NB4 (cell line): ENCODE results near the gene PRR9.

Experiments
- MYC ChIP-seq: IDR thresholded peaks from 2 replicates; pipeline ENCODE4 v1.6.1; 2011; ENCODE audit warnings: low read depth, low read length
- POLR2A ChIP-seq: IDR thresholded peaks from 2 replicates; pipeline ENCODE4 v1.6.1; 2011; ENCODE audit warnings: mild to moderate bottlenecking; ENCODE audit not compliant: insufficient read length; ENCODE audit errors: extremely low read depth
- TF ChIP-seq, protein P1 (sequence below): IDR thresholded peaks from one replicate; pipeline ENCODE4 v1.5.1; 2012; ENCODE audit warnings: low read depth, low read length

- TF ChIP-seq POLR2A, result no peak
- TF ChIP-seq, protein P1, sequence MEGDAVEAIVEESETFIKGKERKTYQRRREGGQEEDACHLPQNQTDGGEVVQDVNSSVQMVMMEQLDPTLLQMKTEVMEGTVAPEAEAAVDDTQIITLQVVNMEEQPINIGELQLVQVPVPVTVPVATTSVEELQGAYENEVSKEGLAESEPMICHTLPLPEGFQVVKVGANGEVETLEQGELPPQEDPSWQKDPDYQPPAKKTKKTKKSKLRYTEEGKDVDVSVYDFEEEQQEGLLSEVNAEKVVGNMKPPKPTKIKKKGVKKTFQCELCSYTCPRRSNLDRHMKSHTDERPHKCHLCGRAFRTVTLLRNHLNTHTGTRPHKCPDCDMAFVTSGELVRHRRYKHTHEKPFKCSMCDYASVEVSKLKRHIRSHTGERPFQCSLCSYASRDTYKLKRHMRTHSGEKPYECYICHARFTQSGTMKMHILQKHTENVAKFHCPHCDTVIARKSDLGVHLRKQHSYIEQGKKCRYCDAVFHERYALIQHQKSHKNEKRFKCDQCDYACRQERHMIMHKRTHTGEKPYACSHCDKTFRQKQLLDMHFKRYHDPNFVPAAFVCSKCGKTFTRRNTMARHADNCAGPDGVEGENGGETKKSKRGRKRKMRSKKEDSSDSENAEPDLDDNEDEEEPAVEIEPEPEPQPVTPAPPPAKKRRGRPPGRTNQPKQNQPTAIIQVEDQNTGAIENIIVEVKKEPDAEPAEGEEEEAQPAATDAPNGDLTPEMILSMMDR, result no peak
- no peak for TF ChIP-seq MYC
Measured at GRCh38 chr1:153251988-153252387, 34.6 kb downstream of the PRR9 start.
